Fibroblast of gingiva (primary cell): ENCODE results near the gene LYAR.
"Not testable (repeated sequence)": the region's sequence is repeated elsewhere in the genome, so short reads cannot be mapped to it uniquely, and the experiment has no call there.

Experiments used
- DNase-seq: peaks from one replicate; pipeline ENCODE4 v3.0.0-alpha.2; 2011; ENCODE audit warnings: low read depth

The LYAR gene

GRCh38 chr4:4259484-4260100 is 30.4 kb downstream of the LYAR start:
- DNase-seq, result no peak

DNA sequence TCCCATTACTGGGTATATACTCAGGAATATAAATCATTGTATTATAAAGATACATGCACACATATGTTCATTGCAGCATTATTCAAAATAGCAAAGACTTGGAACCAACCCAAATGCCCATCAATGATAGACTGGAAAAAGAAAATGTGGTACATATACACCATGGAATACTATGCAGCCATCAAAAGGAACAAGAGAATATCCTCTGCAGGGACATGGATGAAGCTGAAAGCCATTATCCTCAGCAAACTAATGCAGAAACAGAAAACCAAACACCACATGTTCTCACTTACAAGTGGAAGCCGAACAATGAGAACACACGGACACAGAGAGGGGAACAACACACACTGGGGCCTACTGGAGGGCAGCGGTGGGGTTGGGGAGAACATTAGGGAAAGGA is 32.2 kb downstream of the LYAR start:
- not testable (repeated sequence) for DNase-seq

GRCh38 chr4:4256799-4257198 is 33.2 kb downstream of the LYAR start:
- no peak for DNase-seq

- no peak for DNase-seq
Observed at GRCh38 chr4:4254666-4255065, 35.3 kb downstream of the LYAR start.

DNA sequence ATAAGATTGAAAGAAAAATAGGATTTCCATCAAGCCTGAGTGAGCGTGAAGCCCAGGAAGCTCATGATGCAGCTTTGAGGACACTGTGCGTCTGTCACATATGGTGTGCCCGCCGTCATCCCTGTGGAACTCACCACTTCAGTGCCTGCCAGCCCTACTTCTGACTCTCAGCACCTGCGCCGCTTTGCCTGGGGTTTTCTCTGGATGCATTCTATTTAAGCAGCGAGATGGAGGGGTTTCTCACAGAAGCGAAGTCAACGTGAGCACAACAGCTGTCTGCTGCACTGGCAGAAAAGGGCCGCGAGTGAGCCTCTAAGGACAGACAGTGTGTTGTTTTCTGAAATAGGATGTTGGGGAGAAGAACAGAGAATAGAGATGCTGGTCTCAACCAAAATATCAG is 35.8 kb downstream of the LYAR start:
- no peak for DNase-seq

DNA sequence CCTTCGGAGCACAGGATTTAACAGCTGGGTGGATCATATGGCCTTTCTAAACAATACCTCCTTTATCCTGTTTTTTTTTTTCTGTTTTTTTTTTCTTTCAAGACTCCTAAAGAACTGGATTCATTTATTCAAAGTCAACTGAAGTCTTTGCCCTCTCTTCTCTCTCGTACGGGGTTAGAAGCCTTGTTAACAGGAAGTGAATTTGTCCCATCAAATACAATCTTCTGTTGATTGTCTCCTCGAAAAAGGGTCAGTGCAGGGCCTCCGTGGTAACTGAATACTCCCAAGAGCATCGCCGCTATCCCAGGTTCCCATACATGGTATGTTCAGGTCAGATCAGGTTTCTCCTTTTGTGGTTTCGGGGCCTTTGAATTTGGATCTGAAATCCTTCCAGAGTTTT is 40.1 kb downstream of the LYAR start:
- DNase-seq, result no peak

GRCh38 chr4:4249342-4249741 is 40.6 kb downstream of the LYAR start:
- DNase-seq, result not testable (repeated sequence)

GRCh38 chr4:4248885-4249203 is 41.1 kb downstream of the LYAR start:
- no peak for DNase-seq

GRCh38 chr4:4248029-4248884 is 41.7 kb downstream of the LYAR start, which contains the start of gene TMEM128:
Gene TMEM128, minus strand, starts transcription at chr4:4248223. Its CDS starts 21 bp downstream, at chr4:4248202.
- DNase-seq, result peak; percentile 90

- no peak for DNase-seq
Observed at GRCh38 chr4:4247696-4248028, 42.3 kb downstream of the LYAR start.

- DNase-seq, result no peak
Observed at GRCh38 chr4:4245172-4245571, 44.8 kb downstream of the LYAR start.

GRCh38 chr4:4239551-4239950 is 50.4 kb downstream of the LYAR start:
- not testable (repeated sequence) for DNase-seq

- no peak for DNase-seq
Observed at GRCh38 chr4:4233610-4234009, 56.3 kb downstream of the LYAR start.

GRCh38 chr4:4228356-4228668 is 61.6 kb downstream of the LYAR start:
- no peak for DNase-seq

GRCh38 chr4:4227510-4228355 is 62.2 kb downstream of the LYAR start:
- DNase-seq, result no peak

DNA sequence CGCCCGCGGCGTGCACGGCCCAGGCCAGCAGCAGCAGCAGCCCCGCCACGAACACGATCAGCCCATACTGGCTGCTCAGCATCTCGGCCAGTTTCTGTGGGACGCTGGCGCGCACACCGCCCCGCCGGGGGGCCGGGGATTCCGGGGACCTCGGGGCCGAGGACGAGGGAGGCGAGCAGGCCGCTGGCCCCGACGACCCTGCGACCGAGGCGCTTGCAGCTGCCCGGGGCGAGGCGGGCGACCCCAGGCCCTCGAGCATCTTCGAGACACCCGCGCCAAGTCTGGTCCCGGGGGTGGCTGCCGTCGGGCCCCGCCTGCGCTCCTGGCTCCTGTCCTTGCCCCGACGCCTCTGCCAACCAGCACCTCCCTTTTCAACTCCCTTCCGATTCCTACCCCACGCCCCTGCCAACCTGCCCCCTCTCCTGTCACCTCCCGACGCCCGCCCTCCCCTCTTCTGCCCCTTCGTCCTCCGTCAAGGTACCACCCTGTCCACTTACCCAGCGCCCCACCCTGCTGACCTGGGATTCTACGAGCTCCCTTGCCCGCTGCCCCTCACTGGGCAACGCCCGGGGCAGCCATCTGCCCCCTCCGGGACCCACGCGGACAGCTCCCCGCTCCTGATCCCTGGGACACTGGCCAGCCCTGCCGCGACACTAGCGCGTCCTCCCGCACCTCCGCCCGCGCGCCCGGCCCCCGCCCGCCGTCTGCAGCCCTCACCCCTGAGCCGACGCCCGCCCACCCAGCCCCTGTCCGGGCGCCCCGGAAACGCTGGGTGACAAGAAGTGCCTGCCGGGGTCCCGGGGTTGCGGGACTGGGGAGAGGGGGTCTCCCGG is 63.1 kb downstream of the LYAR start, which contains the start of gene OTOP1:
Gene OTOP1, minus strand, starts transcription at position 324 of the 833 bp plus-strand sequence. Its CDS starts 65 bp downstream, at position 259.
- no peak for DNase-seq

DNA sequence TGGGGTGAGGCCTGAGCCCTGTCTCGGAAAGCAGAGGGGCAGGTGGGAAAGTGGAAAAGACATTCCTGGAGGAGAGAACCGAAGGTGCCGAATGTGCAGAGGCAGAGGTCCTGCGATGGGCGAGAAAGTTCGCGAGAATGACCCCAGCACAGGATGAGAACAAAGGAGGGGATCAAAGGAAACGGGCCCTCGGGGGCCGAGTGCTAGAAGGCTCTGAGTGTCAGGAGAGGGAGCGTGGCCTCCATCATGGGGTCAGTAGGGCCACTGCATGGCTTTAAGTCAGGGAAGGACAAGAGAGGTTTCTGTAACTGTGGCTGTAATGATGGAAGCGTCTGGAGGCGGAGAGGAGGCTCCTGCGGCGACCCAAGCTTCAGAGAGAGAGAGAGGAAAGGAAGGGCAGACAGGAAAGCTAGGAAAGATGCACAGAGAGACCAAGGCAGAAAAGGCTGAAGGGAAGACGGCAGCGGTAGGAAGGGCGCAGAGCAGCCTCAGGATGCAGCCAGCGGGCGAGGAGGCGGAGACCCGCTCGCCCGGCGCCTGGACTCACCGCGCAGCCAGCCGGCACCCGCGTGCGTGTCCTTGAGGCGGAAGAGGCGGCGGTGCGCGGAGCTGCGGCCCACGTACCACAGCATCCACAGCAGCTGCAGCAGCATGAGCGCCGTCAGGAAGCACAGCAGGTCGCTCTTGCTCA is 63.9 kb downstream of the LYAR start:
- peak; percentile 4 for DNase-seq
